ENCODE data around the gene TRIP13.

GRCh38 chr5:931570-932145 is 39.0 kb downstream of the TRIP13 start:
- TF ChIP-seq CTCF (IDR thresholded peaks at IDR 0.05) (no peak), POLR2AphosphoS5 (IDR thresholded peaks at IDR 0.05; ENCODE audit: low read depth, low read length) (no peak), SIN3A (IDR thresholded peaks at IDR 0.05; ENCODE audit: borderline replicate concordance, insufficient read depth, low read depth, low read length) (no peak)

Measured in Panc1 (cell line).